ENCODE data around the gene MPL.

- no peak for TF ChIP-seq CTCF (IDR thresholded peaks at IDR 0.05)
- TF ChIP-seq POLR2A (IDR thresholded peaks at IDR 0.05) = no peak
- TF ChIP-seq POLR2AphosphoS5 (IDR thresholded peaks at IDR 0.05) = no peak
Observed at GRCh38 chr1:43325381-43325780, 12.2 kb upstream of the MPL start.
